GM19397 (cell line): Measurements from ENCODE around the gene SIGLEC8.
"Not testable (repeated sequence)": the region's sequence is repeated elsewhere in the genome, so short reads cannot be mapped to it uniquely, and the experiment has no call there.

ENCODE experiments used
- ATAC-seq: cut with Tn5 transposase; IDR thresholded peaks from one replicate; pipeline ENCODE4 v1.9.1; 2021; ENCODE audit warnings: mild to moderate bottlenecking, moderate library complexity; ENCODE audit not compliant: unreplicated experiment

SIGLEC8 gene

GRCh38 chr19:51473009-51473707 is 14.9 kb upstream of the SIGLEC8 start:
- ATAC-seq = no peak

DNA sequence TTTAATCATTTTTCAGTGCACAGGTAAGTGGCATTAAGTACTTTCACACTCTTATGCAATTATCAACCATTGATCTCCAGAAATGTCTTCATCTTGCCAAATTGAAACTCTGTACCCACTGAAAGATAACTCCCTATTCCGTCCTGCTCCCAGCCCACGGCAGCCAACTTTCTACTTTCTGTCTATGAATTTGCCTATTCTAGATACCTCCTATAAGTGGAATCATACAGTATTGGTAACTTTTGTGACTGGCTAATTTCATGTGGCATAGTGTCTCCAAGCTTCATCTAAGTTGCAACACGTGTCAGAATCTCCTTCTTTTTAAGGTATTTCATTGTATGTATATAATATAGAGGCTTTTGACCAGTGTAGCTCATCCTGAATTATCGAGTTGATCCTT is 14.4 kb upstream of the SIGLEC8 start:
- no peak for ATAC-seq

GRCh38 chr19:51471527-51471926 is 13.3 kb upstream of the SIGLEC8 start:
- ATAC-seq = no peak

DNA sequence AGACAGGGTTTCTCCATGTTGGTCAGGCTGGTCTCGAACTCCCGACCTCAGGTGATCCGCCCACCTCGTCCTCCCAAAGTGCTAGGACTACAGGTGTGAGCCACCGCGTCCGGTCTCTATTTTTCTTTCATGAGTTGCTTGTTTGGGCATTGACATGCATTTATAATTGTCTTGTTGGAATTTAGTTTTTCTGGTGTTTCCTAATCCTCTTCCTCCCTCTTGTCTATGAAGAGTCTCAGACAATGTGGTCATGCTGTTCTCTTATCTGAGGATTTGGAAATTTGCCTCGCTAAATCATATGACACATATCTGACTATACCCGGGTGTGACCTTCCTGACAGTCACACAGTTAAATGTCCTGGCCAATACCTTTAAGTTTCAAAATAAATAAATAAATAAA is 12.7 kb upstream of the SIGLEC8 start:
- ATAC-seq = no peak

DNA sequence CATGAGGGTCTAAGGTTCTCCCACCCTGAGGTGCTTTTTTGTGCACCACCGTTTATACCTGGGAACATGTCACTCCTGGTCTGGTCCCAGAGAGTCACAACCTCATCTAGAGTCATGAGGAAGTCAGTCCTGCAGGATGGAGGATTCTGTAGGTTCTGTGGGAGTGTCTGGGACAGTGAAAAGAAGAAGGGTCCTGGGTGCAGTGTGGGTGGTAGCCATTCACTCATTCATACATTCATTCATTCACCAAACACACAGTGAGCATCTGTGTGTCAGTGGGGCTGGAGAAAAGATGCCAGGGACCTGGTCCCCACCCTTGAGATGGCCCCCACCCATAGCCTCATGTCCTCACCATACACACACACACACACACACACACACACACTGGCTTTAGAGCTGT is 11.4 kb upstream of the SIGLEC8 start:
- ATAC-seq = no peak

- no peak for ATAC-seq
Observed at GRCh38 chr19:51469162-51469561, 10.9 kb upstream of the SIGLEC8 start.

GRCh38 chr19:51468545-51468920 is 10.3 kb upstream of the SIGLEC8 start:
- ATAC-seq = no peak

DNA sequence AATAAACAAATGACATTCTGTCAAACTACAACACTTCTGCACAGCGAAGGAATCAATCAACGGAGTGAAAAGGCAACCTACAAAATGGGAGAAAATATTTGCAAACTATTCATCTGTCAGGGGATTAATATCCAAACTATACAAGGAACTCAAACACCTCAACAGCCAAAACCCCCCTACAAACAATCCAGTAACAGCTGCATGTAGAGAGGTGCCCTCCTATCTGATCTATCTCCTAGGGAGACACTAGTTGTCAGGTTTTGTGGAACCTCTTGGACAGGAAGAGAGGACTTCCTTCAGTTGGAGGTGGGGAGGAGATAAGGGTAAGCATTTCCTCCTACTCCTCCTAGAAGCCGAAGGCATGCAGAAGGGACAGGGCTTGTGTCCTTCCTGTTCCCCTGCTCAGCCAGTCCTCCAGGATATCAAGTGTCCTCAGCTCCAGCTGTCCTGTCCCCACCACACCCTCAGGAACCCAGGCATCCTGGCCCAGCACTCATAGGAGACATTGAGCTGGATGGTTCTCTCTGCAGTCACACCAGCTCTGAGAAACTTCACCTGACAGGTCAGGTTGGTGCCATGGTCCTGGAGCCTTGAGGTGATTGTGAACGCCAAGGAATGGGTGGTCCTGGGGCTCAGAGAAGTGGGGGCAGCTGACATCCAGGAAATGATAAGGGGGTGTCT is 9.8 kb upstream of the SIGLEC8 start:
- no peak for ATAC-seq

DNA sequence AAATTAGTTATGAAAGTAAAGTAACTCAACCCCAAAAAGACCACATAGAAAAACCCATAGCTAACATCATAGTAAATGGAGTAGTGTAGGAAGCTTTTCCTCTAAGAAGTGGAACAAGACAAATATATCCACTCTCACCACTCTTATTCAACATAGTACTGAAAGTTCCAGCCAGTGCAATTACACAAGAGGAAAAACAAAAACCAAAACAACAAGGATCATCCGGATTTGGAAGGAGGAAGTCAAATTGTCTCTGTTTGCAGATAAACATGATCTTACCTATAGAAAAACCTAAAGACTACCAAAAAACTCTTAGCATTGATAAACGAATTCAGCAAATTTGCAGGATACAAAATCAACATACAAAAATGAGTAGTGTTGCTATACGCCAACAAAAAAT is 8.5 kb upstream of the SIGLEC8 start:
- ATAC-seq = no peak

DNA sequence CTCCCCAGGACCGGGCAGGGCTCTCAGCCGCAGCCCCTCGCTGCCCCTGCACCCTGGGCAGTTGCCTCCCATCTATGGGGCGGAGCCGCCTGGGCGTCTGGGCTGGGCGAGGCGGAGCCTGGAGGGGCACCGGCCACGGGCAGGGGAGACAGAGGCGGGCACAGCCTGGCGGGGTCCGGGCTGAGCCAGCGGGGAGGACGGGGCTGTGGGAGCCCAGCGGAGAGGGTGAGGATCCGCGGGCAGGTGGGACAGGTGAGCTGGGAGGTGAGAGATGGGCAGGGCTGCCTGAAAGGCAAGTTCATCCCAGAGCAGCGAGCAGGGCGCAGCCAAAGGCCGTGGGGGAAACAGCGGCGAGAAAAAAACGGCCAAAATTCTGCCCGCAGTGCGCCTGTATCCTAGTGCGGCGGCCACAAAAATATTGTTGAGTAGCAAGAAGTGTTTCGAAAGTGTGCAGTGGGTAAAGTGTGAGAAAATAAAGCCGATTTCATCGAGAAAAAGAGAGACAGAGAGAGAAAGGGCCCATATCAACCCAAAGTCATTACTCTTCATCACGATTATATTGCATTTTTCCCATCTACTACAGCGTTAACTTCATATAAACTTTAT is 5.8 kb upstream of the SIGLEC8 start:
- not testable (repeated sequence) for ATAC-seq

- ATAC-seq = no peak
Observed at GRCh38 chr19:51462681-51463080, 4.4 kb upstream of the SIGLEC8 start.

DNA sequence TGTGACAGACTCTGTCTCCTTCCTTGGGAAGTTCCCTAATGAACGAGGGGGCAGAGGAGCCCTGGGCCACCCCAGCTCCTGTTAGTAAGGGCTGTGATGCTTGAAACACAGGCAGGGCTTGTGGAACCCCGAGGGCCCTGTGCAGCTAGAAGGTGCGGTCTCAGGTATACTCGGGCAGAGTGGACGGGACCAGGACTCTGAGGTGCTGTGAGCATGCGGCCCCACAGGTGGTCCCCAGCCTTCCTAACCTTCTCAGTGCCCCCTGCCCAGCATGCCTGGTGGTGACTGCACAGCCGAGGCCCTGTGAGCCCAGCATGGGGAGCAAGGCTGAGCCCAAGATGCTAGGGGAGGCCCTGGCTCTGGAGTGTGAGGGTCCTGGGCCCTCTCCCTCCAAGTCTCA is 4.0 kb upstream of the SIGLEC8 start:
- ATAC-seq = no peak

- no peak for ATAC-seq
Observed at GRCh38 chr19:51461723-51462161, 3.5 kb upstream of the SIGLEC8 start.

GRCh38 chr19:51460164-51460992 is 2.1 kb upstream of the SIGLEC8 start:
- no peak for ATAC-seq

- no peak for ATAC-seq
Observed at GRCh38 chr19:51458899-51459505, 748 bp upstream of the SIGLEC8 start.

DNA sequence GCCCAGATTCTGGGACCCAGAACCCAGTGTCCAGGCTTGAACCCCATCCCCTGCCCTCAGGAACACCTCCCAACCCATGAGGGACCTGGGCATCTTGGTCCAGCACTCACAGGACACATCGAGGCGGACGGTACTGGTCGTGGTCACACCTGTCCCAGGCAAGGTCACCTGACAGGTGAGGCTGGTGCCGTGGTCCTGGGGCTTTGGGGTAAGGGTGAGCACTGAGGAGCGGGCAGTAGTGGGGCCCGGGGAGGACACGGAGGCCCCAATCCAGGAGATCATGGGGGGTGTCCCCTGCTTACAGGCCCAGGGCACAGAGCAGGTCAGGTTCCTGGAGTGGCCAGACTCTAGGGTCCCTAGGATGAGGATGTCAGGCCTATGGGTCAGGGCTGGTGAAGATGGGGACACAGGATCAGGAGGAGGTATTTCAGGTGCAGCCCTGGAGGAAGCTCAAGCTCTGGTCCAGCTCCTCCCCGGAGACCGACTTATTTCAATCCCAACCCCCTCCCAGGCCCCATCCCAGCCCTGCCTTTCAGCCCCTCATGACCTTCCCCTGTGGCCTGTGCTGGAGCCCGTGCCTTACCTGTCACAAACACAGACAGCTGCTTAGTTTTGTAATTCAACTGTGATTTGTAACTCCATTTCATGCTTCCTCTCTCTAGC is 772 bp downstream of the SIGLEC8 start:
- ATAC-seq = no peak

GRCh38 chr19:51456541-51457290 is 1.5 kb downstream of the SIGLEC8 start:
- ATAC-seq = no peak

- ATAC-seq = no peak
Observed at GRCh38 chr19:51450730-51451307, 7.4 kb downstream of the SIGLEC8 start.

DNA sequence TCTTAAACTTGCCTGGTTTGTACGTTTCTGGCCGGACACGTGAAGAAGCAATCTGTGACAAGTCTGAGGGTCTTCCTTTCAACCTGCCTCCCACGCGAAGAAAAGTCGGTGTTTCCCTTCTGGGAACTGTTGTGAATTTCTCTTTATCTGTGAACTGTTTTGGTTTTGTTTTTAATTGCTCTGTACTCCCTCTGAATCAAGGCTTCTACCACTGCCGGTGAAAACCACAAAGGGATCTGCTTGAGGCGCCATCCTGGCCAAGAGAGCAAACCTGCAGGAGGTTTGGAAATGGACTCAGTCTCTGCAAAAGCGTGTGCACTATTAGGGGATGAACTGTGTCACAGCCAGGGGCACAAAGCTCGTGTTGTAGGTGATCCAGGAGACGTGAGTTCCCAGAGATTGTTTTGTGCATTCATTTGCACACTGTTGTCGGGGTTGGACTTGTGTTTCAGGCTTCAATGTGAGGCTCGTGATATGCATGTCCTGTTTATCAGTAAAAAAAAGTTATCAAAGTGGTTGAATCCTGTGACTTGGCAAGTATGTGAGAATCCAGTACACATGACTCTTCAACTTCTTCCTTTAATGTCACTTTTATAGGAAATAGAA is 9.7 kb downstream of the SIGLEC8 start:
- ATAC-seq = no peak
